Activated T-cell treated with anti-CD3 and anti-CD28 coated beads, Interleukin-2, amount 50 U/mL, for 72 hours (primary cell): ENCODE results near the gene SULT4A1. TPM values are rescaled to one million over a fixed set of nuclear protein-coding genes. Genes with fewer than 3 reads are reported as not detected.
A peak's percentile ranks its signal among the peaks of the same experiment; 100 is the strongest.

Source experiments
- ATAC-seq, 2 donors: fragments of 150-1000 bp; cut with Tn5 transposase; replicated peaks in 1 of 2; 2 replicates each; pipeline ENCODE4 v1.10.0; 2021; ENCODE audit warnings: moderate library complexity in 2 of 2, mild to moderate bottlenecking in 1 of 2
- DNase-seq, 2 donors: peaks; one replicate each; pipeline ENCODE4 v3.0.0; 2021 to 2022; ENCODE audit warnings: mixed read lengths in 1 of 2
- H3K27ac Mint-ChIP-seq: one replicate; pipeline ENCODE4 v1.8.0; 2022; ENCODE audit warnings: mild to moderate bottlenecking, moderate library complexity, mixed read lengths
- H3K27me3 Mint-ChIP-seq: one replicate; pipeline ENCODE4 v1.8.0; 2022; ENCODE audit warnings: low read depth, mixed read lengths
- H3K36me3 Mint-ChIP-seq, 2 donors: one replicate each; pipeline ENCODE4 v1.8.0; 2022; ENCODE audit warnings: mixed read lengths in 2 of 2, mild to moderate bottlenecking in 1 of 2; ENCODE audit not compliant: insufficient read depth in 2 of 2
- H3K4me1 Mint-ChIP-seq: one replicate; pipeline ENCODE4 v1.8.0; 2022; ENCODE audit warnings: low read depth, mixed read lengths
- H3K4me3 Mint-ChIP-seq, 2 donors: one replicate each; pipeline ENCODE4 v1.8.0; 2022; ENCODE audit warnings: mild to moderate bottlenecking in 2 of 2, mixed read lengths in 2 of 2, moderate library complexity in 2 of 2
- H3K9me3 Mint-ChIP-seq, 2 donors: one replicate each; pipeline ENCODE4 v1.8.0; 2022; ENCODE audit warnings: mixed read lengths in 2 of 2
- total RNA-seq, 2 donors: library from RNA; stranded (reverse); gene quantifications; one replicate each; pipeline ENCODE4 v1.2.3, GENCODE V29; 2022

Gene SULT4A1
- total RNA-seq, 2 donors from 2014 or later = not detected

DNA sequence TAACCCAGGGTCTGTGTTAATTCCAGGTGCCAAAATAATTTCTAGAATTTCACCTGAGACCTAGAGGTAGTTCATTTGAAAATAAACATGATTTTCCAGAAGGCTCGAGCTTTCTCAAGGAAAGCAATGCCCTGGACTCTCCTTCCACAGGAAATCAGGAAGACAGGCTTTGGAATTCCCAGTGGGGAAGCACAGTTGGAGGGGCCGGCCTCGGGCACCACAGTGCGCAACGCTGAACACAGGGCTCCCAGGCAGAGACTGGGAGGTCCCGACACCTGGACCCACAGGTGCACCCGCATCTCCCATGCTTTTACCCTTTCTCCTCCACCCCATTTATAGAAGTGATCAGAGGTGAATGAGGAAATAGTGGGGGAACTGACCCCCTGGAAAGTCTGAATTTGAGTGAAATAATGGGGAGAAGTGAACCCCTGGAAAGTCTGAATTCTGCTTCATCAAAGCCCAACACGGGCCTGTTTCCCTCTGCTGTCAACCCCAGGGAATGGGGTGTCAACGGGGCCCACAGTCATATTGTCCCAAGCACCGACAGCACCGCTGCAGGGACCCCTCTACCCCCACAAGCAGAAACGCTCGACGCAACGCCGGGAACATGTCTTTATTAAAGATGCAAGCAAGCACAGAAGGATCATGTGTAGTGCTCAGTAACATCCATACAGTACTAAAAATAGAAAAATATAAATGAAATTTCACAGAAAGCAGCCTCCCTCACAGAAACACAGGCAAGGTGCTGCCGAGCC, 38.2 kb downstream of the SULT4A1 start:
- no peaks in the 10 kb centered on the region for H3K9me3 Mint-ChIP-seq
- no peaks in the 10 kb centered on the region for H3K4me1 Mint-ChIP-seq
- ATAC-seq (no peak), DNase-seq (no peak)
- H3K27me3 Mint-ChIP-seq = peaks cover 8% of the 10 kb centered on the region
- no peak overlapping the region for H3K4me3 Mint-ChIP-seq
- H3K27ac Mint-ChIP-seq = no peak overlapping the region
- no peaks in the 10 kb centered on the region for H3K36me3 Mint-ChIP-seq

DNA sequence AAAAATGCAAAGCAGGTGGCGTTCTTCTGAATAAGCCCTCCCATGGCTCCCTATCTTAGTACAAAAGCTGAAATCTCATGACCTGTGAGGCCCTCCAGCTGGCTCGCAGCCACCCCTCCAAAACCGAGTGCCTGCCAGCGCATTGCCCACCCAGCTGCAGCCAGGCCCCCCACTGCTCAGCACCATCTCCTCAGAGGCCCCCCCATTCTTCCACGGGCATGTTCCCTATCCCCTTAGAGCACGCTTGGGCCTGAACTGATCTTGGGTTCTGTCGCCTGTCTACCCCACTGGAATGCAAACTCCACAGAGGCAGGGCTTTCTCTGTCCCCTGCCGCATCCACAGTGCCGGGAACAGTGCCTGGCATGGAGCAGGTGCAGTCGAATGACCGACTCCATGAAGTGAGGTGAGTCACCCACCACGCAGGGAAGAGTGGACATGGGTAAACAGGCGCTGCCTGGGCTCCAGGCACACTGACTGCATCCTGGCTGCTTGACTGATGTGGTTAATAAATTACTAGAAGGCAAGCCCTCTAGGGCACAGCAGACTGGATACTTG, 38.9 kb downstream of the SULT4A1 start:
- no peak overlapping the region for H3K4me3 Mint-ChIP-seq
- H3K4me1 Mint-ChIP-seq = no peaks in the 10 kb centered on the region
- peaks cover 8% of the 10 kb centered on the region for H3K27me3 Mint-ChIP-seq
- no peak for ATAC-seq
- H3K36me3 Mint-ChIP-seq = no peaks in the 10 kb centered on the region
- no peak overlapping the region for H3K27ac Mint-ChIP-seq
- DNase-seq = no peak
- no peaks in the 10 kb centered on the region for H3K9me3 Mint-ChIP-seq

- ATAC-seq (no peak), DNase-seq (no peak)
- no peak overlapping the region for H3K27ac Mint-ChIP-seq
- H3K4me3 Mint-ChIP-seq = no peak overlapping the region
- H3K27me3 Mint-ChIP-seq = peaks cover 8% of the 10 kb centered on the region
- no peaks in the 10 kb centered on the region for H3K36me3 Mint-ChIP-seq
- H3K9me3 Mint-ChIP-seq = no peaks in the 10 kb centered on the region
- no peaks in the 10 kb centered on the region for H3K4me1 Mint-ChIP-seq
Measured at GRCh38 chr22:43821606-43822425, 40.5 kb downstream of the SULT4A1 start.

DNA sequence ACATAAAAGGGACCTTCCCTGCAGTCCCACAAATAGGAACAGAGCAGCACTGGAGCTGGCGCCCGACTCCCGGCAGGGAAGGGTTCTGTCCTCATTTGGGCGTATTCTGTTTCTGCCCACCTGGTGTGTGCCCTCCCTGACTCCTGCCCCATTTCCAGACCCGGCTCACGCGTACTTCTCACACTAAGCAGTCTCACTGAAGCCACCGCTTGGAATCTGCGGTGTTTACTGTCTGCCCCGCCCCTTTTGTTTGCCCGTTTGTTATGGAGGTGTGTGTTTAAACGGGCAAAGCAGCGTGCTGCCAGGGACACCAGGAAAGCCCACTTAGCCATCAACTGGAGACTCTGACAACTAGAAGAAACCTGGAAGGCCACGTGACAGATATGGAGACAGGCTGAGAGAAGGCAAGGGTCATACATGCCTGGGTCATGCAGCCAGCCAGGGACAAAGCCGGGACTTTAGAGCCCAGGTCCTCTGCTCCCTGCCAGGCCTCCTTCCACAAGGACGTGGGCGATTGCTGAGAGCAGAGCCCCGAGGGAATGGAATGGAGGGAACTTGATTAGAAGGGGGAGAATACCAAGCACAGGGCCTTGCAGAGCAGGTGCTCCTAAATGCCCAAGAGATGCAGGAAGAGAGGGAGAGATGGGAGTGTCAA, 41.5 kb downstream of the SULT4A1 start:
- Mint-ChIP-seq H3K4me3 (no peak overlapping the region), H3K36me3 (no peaks in the 10 kb centered on the region), H3K27ac (no peak overlapping the region), H3K27me3 (peaks cover 8% of the 10 kb centered on the region), H3K9me3 (no peaks in the 10 kb centered on the region), H3K4me1 (no peaks in the 10 kb centered on the region)
- DNase-seq (no peak), ATAC-seq (no peak)

DNA sequence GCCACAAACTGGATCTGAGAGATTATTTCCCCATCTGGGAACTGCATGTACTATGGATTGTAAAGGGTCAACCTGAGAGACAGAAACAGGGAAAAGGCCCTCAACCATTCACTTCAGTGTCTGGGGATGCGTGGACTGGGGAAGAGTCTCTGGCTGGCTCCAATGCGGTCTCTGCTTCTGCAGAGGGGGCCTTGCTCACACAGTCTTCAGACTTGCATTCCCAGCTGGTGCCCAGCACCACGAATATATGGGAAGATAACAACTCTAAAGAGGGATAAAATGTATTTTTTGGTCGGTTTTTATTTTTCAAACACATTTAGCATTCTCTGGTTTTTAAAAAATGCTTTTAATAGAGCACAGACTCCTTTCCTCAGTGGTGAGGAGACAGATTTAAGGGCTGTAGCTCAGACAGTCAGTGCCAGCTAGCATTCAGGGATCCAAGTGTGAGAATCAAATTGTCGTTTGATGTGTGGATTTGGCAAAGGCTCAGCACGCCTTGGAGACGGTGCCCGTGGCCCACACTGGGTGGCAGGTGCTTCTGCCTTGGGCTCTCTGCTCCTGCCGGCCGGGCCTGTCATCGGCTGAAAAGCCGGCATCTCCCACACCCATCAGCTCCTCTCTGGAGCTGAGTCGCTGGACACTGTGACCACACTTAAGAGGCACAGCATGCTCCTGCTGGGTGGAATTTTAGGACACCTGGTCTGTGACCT, 42.2 kb downstream of the SULT4A1 start:
- ATAC-seq = no peak
- H3K27ac Mint-ChIP-seq = no peak overlapping the region
- H3K4me3 Mint-ChIP-seq = no peak overlapping the region
- no peaks in the 10 kb centered on the region for H3K36me3 Mint-ChIP-seq
- no peak for DNase-seq
- no peaks in the 10 kb centered on the region for H3K4me1 Mint-ChIP-seq
- H3K27me3 Mint-ChIP-seq = peaks cover 8% of the 10 kb centered on the region
- no peaks in the 10 kb centered on the region for H3K9me3 Mint-ChIP-seq

GRCh38 chr22:43819421-43819921, 42.8 kb downstream of the SULT4A1 start:
- DNase-seq (no peak), ATAC-seq (no peak)
- Mint-ChIP-seq H3K27ac (no peak overlapping the region), H3K4me1 (peaks cover 2% of the 10 kb centered on the region), H3K9me3 (no peaks in the 10 kb centered on the region), H3K4me3 (no peak overlapping the region), H3K27me3 (peaks cover 3% of the 10 kb centered on the region), H3K36me3 (no peaks in the 10 kb centered on the region)

DNA sequence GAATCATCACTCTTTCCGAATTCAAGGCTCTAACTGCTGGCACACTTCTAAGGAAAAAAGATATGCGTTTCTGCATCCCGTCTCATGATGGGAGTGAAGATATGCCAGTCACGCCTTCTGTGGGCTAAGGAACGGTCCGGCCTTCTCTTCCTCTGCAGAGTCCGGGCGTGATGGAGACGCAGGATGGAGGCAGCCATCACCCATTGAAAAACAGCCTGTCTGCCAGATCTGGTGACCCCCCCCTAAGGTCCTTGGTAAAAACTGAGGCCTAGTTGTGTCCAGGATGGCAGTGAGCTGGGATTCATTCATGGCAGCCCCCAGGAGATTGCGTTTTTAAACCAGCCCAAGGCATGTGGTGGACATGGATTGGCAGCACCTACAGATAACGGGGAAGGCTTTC, 43.3 kb downstream of the SULT4A1 start:
- no peaks in the 10 kb centered on the region for H3K9me3 Mint-ChIP-seq
- H3K36me3 Mint-ChIP-seq = no peaks in the 10 kb centered on the region
- no peak overlapping the region for H3K4me3 Mint-ChIP-seq
- H3K27ac Mint-ChIP-seq = no peak overlapping the region
- DNase-seq = no peak
- H3K27me3 Mint-ChIP-seq = no peaks in the 10 kb centered on the region
- ATAC-seq = no peak
- peaks cover 7% of the 10 kb centered on the region for H3K4me1 Mint-ChIP-seq

GRCh38 chr22:43817402-43817801, 44.9 kb downstream of the SULT4A1 start:
- DNase-seq = no peak
- no peak for ATAC-seq
- peaks cover 15% of the 10 kb centered on the region for H3K4me1 Mint-ChIP-seq
- H3K27me3 Mint-ChIP-seq = no peaks in the 10 kb centered on the region
- peaks cover 0 to 2% of the 10 kb centered on the region in 2 donors for H3K36me3 Mint-ChIP-seq
- H3K4me3 Mint-ChIP-seq = no peak overlapping the region
- H3K27ac Mint-ChIP-seq = no peak overlapping the region
- H3K9me3 Mint-ChIP-seq = no peaks in the 10 kb centered on the region

DNA sequence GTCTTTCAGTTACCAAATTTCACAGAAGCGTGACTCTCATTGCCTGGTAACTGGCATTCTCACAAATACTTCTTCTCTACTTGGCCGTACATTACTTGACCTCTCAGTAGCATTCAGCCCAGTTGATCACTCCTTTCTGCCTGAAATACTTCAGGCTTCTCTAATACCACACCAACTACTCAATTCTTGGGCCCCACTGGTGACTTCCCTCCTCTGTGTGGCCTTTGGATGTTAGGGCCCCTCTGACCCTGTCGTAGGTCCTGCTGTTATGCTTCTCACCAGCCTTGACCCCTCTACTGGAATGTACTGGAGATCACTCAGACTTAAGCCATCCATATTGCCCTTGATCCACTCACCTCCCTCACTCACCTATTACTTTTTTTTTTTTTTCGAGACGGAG, 48.0 kb downstream of the SULT4A1 start:
- H3K27ac Mint-ChIP-seq = no peak overlapping the region
- DNase-seq (no peak), ATAC-seq (no peak)
- peak overlapping the region in 1 of 2 donors; percentile 44 for H3K4me3 Mint-ChIP-seq
- peaks cover 0 to 2% of the 10 kb centered on the region in 2 donors for H3K36me3 Mint-ChIP-seq
- H3K4me1 Mint-ChIP-seq = peaks cover 24% of the 10 kb centered on the region
- H3K27me3 Mint-ChIP-seq = no peaks in the 10 kb centered on the region
- H3K9me3 Mint-ChIP-seq = no peaks in the 10 kb centered on the region

DNA sequence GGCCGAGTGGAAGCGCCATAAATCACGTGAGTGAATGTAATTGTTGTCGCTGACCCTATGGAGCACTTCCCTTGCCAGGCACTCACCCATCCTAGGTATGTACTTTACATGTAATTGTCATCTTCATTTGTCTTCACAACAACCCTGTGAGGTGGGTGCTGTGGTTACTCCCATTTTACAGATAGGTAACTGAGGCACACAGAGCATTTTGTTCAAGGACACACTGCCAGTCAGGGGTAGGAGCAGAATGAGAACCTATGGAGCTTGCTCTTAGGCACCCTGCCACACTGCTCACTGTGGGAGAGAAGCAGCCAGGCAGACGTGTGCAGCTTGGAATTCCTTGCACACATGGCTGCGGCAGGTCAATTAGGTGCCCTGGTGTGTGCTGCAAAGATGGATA, 49.4 kb downstream of the SULT4A1 start:
- H3K4me1 Mint-ChIP-seq = peaks cover 24% of the 10 kb centered on the region
- DNase-seq = no peak

DNA sequence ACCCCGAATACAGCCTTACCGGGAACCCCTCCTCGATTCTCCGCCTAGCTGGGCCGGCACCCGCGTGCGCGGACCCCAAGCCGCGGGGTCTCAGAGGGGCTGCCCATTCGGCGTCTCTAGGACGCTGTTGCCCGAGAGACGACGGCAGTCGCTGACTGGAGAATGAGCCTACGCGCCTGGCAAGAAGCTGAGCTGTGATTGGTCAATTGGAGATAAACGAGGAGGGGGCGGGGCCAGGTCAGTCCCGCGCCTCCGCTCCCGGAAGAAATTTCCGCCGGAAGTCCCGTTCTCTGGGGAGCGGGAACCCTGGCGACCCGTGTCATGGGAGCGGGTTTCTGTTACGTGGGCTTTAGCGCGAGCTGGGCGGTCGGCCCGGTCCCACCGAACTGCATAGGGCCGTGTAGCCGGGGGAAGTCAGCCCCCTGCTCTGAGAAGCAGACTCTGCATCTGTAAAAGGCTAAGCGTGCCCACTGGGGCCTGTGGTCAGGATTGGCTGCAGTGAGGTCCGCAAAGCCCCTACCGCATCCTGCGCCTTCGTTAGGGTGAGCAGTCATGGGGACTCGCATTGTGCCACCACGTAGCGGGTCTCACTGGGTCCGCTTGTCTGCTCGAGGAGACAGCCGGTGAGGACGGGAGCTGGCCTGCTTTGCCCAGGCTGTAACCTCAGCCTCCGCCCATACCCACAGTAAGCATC, 50.0 kb downstream of the SULT4A1 start, which contains the start of gene EFCAB6:
TSS of gene EFCAB6 (minus strand) at position 157 of the 694 bp plus-strand sequence. CDS start 29,987 bp downstream, outside the sequence.
- Mint-ChIP-seq H3K4me1 (peaks cover 24% of the 10 kb centered on the region), H3K36me3 (peaks cover 0 to 2% of the 10 kb centered on the region in 2 donors), H3K27ac (peak within 1 kb of the TSS; percentile 87), H3K4me3 (peak within 1 kb of the TSS; percentile 89 to 90), H3K9me3 (no peaks in the 10 kb centered on the region), H3K27me3 (no peaks in the 10 kb centered on the region)
- peak; percentile 93 to 96 for ATAC-seq
- peak; percentile 92 for DNase-seq

More for the DNA sequence above, 49.4 kb downstream of the SULT4A1 start:
- no peak for ATAC-seq
- Mint-ChIP-seq H3K27me3 (no peaks in the 10 kb centered on the region), H3K36me3 (peaks cover 0 to 2% of the 10 kb centered on the region in 2 donors), H3K9me3 (no peaks in the 10 kb centered on the region), H3K4me3 (peak overlapping the region; percentile 89 to 90), H3K27ac (peak overlapping the region; percentile 60)

DNA sequence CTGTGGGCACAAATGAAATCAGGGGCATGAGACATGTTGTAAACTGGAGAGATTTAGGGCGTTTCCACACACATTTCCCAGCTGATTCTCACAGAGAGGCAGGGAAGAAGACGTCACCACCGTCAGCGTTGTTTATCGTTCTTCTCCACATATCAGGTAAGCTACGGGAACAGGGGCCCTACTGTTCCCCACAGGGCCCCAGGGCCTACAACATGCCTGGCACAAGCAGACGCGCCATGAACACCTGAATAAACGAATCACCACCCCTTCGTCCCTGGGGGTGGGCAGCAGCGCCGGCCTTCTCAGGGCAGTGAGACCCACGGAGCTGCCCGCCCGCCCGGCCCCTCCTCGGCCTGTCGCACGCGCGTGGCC, 50.5 kb downstream of the SULT4A1 start:
- ATAC-seq (no peak), DNase-seq (no peak)
- peaks cover 24% of the 10 kb centered on the region for H3K4me1 Mint-ChIP-seq
- H3K36me3 Mint-ChIP-seq = peaks cover 0 to 2% of the 10 kb centered on the region in 2 donors
- no peaks in the 10 kb centered on the region for H3K9me3 Mint-ChIP-seq
- H3K4me3 Mint-ChIP-seq = peak overlapping the region; percentile 89 to 90
- H3K27me3 Mint-ChIP-seq = no peaks in the 10 kb centered on the region
- peak overlapping the region; percentile 87 for H3K27ac Mint-ChIP-seq
